GM12878 (cell line): ENCODE measurements around the gene TSPEAR. TPM values are rescaled to one million over a fixed set of nuclear protein-coding genes. Genes with fewer than 3 reads are reported as not detected.

Experiments
- ATAC-seq: fragments of 200-7000 bp; cut with Tn5 transposase; 3 replicates; pipeline ENCODE4 v1.9.1; 2020; ENCODE audit warnings: mild to moderate bottlenecking, moderate library complexity
- BruUV-seq: library from RNA; stranded (reverse); fragments of 400-500 nt; replicated peaks from 2 replicates; lab custom pipeline; 2021; lab: Mats Ljungman, UMichigan
- CTCF ChIA-PET: fragments of 300-600 bp; sonication (Branson Sonifier 250); formaldehyde crosslinking; extraction: SDS; loops from one replicate; lab custom pipeline; 2021; ENCODE audit warnings: inconsistent platforms; lab: Yijun Ruan, JAX
- POLR2A ChIA-PET: fragments of 350-600 bp; formaldehyde crosslinking; extraction: SDS; loops from one replicate; lab custom pipeline; 2021; ENCODE audit warnings: inconsistent platforms; lab: Charles Lee
- RAD21 ChIA-PET: fragments of 300-600 bp; sonication (Branson Sonifier 250); formaldehyde crosslinking; loops from one replicate; lab custom pipeline; 2023; ENCODE audit warnings: antibody characterized with exemption; ENCODE audit not compliant: unreplicated experiment; lab: Charles Lee
- SMC1A ChIA-PET: fragments of 300-600 bp; sonication (Branson Sonifier 250); formaldehyde crosslinking; loops from one replicate; lab custom pipeline; 2023; ENCODE audit not compliant: unreplicated experiment, uncharacterized antibody; lab: Charles Lee
- DNase-seq: peaks from one replicate; pipeline ENCODE4 v3.0.0-alpha.2; 2011; ENCODE audit warnings: low read depth, low spot score
- FAIRE-seq: peaks from 3 replicates; lab custom pipeline; 2011; peaks lifted over from hg19 to GRCh38; lab: Jason Lieb, UNC
- H2AFZ ChIP-seq: 2 replicates; pipeline ENCODE4 v1.6.0; 2011; ENCODE audit warnings: low read depth, low read length, control low read depth; ENCODE audit not compliant: control insufficient read depth
- H3K27ac ChIP-seq: 2 replicates; pipeline ENCODE4 v1.5.1; 2011; ENCODE audit warnings: control low read depth; ENCODE audit not compliant: control insufficient read depth, insufficient read depth
- H3K27me3 ChIP-seq, 2 experiments: replicated peaks in 1 of 2; 2 replicates each; pipeline versions ENCODE4 v1.6.0 to v1.6.1; 2011; ENCODE audit warnings: low read length in 1 of 2; ENCODE audit not compliant: control insufficient read depth in 2 of 2, insufficient read depth in 2 of 2
- H3K36me3 ChIP-seq, 2 experiments: 2 replicates each; pipeline ENCODE4 v1.5.1; 2011; ENCODE audit warnings: low read length in 1 of 2; ENCODE audit not compliant: control insufficient read depth in 2 of 2, insufficient read depth in 2 of 2
- H3K4me1 ChIP-seq: 2 replicates; pipeline ENCODE4 v1.6.1; 2011; ENCODE audit warnings: mild to moderate bottlenecking, low read length, moderate library complexity, mixed read lengths; ENCODE audit not compliant: control insufficient read depth, insufficient read depth
- H3K4me2 ChIP-seq: 2 replicates; pipeline ENCODE4 v1.6.0; 2011; ENCODE audit warnings: control low read depth; ENCODE audit not compliant: control insufficient read depth, insufficient read depth
- H3K4me3 ChIP-seq: fragments of 200-600 bp; sonication (generic); 2 replicates; pipeline ENCODE4 v1.5.1; 2016
- H3K79me2 ChIP-seq: 2 replicates; pipeline ENCODE4 v1.6.0; 2011; ENCODE audit warnings: low read length; ENCODE audit not compliant: control insufficient read depth, insufficient read depth
- H3K9ac ChIP-seq: 2 replicates; pipeline ENCODE4 v1.8.0; 2011; ENCODE audit warnings: low read length, control low read depth, mixed read lengths; ENCODE audit not compliant: control insufficient read depth, insufficient read depth
- H3K9me3 ChIP-seq: replicated peaks from 3 replicates; pipeline ENCODE4 v1.5.1; 2011; ENCODE audit warnings: mild to moderate bottlenecking, low read length; ENCODE audit not compliant: control insufficient read depth, insufficient read depth
- H4K20me1 ChIP-seq: 2 replicates; pipeline ENCODE4 v1.6.0; 2011; ENCODE audit not compliant: control insufficient read depth, insufficient read depth
- MTA3 ChIP-seq: IDR thresholded peaks from 2 replicates; pipeline ENCODE4 v1.6.1; 2012; ENCODE audit warnings: low read length, inconsistent platforms, borderline replicate concordance
- POLR2A ChIP-seq: IDR thresholded peaks from 2 replicates; pipeline ENCODE4 v1.6.1; 2011; ENCODE audit warnings: low read depth, mild to moderate bottlenecking, low read length
- RCOR1 ChIP-seq: conservative IDR thresholded peaks from 2 replicates; pipeline ENCODE4 v1.6.1; 2012; ENCODE audit warnings: low read depth, low read length, improper control_type of control experiment
- RFX5 ChIP-seq: IDR thresholded peaks from 2 replicates; pipeline ENCODE4 v1.6.1; 2011; ENCODE audit warnings: low read depth, low read length, improper control_type of control experiment
- WGBS: methylation state at CpG from one replicate; pipeline ENCODE4 v1.1.6; 2016; ENCODE audit warnings: low lambda C conversion rate; ENCODE audit not compliant: insufficient replicate concordance, insufficient coverage; ENCODE audit errors: missing lambda C conversion rate; 5-methylcytosine and 5-hydroxymethylcytosine counted together
- in situ Hi-C: fragments of 300-500 bp; cut with MboI; formaldehyde crosslinking; loops from 9 replicates; pipeline ENCODE4 v1.14.3; 2018; ENCODE audit warnings: mixed read lengths
- intact Hi-C: fragments of 100-400 bp; cut with micrococcal nuclease; formaldehyde crosslinking; loops from one replicate; pipeline ENCODE4 v1.14.2; 2022; ENCODE audit not compliant: unreplicated experiment
- polyA plus RNA-seq, 11 experiments: library from polyadenylated mRNA; depleted of rRNA in 4 of 11; unstranded in 6 of 11; stranded (reverse) in 5 of 11; fragments of >200 nt; fragmentation: Nextera tagmentation in 4 of 11; fragmentation: Illumina TruSeq in 1 of 11; extraction: Ambion mirVana in 4 of 11; extraction: Trizol in 1 of 11; gene quantifications; 1 replicate in 1 of 11; 2 replicates in 10 of 11; pipeline versions ENCODE4 v1.2.1 to v1.2.3, GENCODE V29; 2011 to 2016; ENCODE audit warnings: inconsistent platforms in 2 of 11, missing spikeins in 2 of 11, low read depth in 1 of 11
- total RNA-seq, 4 experiments: library from RNA; depleted of rRNA in 3 of 4; stranded (reverse); fragments of >200 nt in 3 of 4; fragmentation: Illumina TruSeq in 1 of 4; extraction: Trizol in 1 of 4; gene quantifications; 2 replicates each; pipeline versions ENCODE4 v1.2.1 to v1.2.3, GENCODE V29; 2013 to 2021
- TF ChIP-seq, protein P1 (sequence below): IDR thresholded peaks from 2 replicates; pipeline ENCODE4 v1.6.1; 2012; ENCODE audit warnings: low read depth, low read length, improper control_type of control experiment

The TSPEAR gene
- total and polyA plus RNA-seq, 10 of the 15 experiments (the other 5 are each of a cell fraction or from before 2014, with no cell fraction given) = not detected

DNA sequence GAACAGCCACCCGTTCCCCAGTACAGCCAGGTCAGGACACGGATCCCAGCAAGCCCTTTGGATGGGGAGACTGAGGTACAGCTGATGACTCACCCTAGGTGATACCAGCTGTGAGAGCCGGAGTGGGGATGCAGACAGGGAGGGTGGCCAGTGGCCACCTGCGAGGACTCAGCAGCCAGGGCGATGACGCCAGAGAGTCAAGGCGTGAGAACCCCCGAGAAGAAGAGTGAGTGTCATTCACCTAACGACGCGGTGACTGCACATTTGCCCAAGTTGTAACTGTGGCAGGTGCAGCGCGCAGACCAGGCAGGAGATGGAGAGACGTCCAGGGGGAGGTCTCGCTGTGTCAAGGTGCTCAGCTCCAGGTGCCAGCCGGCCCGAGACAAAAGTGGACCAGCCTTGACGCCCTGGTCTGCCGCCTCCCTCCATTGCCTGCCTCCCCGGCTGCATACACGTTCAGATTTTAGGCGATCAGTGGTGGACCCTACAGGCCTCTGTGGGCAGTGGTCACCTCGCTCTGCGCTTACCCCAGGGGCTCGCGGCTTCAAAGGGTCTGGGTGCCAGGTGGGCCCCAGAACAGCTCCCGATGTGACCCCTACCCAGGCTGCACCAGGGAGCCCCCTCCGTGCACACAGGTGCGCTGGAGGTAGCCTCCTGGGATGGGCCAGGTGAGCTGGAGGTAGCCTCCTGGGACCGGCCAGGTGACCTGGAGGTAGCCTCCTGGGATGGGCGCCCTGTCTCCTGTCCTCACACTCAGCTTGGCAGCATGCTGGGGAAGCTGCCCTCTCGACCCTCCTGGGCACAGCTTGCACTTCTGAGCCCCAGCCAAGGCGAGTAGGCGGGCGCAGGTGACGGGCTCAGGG lies 244.1 kb downstream of the TSPEAR start:
- Histone ChIP-seq H3K4me3 (no peak overlapping the region), H3K27ac (no peak overlapping the region), H3K79me2 (no peaks in the 10 kb centered on the region), H3K4me2 (no peak overlapping the region), H3K36me3 (no peaks in the 10 kb centered on the region), H4K20me1 (no peaks in the 10 kb centered on the region), H2AFZ (no peak overlapping the region), H3K4me1 (no peaks in the 10 kb centered on the region), H3K9ac (no peak overlapping the region), H3K9me3 (no peaks in the 10 kb centered on the region), H3K27me3 (no peaks in the 10 kb centered on the region)
- ChIA-PET POLR2A (no interaction called here), CTCF (no interaction called here), RAD21 (no interaction called here), SMC1A (no interaction called here)
- intact Hi-C loops (no loop called here), in situ Hi-C loops (no loop called here)
- WGBS = 64% methylated on average over 35 of the region's 36 CpGs
- DNase-seq = no peak
- TF ChIP-seq MTA3 (no peak), POLR2A (no peak), RCOR1 (no peak)
- BruUV-seq = no TSS peak
- no peak for ATAC-seq
- FAIRE-seq = no peak

DNA sequence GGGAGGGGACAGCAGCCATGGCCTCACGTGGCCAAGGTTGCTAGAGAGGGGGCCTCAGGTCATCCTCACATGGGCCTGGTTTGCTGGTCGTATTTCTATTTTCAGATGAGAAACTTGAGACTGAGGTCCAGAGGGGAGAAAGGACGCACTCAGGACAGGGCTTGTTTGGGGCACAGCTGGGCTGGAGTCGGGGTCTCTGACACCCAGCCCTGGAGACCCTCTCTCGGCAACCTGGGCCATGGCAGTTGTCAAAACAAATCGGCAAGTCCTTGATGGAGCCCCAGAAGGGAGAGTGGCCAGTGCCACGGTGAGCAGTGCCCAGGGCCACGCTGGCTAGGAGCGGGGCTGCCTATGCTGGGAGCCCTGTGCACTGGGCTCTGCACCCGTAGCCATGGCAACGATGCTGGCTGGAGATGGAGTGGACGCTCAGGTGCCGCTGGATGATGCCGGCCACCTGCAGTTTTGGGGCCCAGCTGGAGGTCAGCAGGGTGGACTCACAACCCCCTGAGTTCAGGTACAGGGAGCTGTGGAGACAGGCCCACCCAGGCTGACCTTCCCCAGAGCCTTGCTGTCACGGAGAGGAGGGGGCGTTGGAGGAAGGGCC lies 244.9 kb downstream of the TSPEAR start:
- Histone ChIP-seq H3K4me1 (no peaks in the 10 kb centered on the region), H3K79me2 (no peaks in the 10 kb centered on the region), H3K4me2 (no peak overlapping the region), H3K27me3 (no peaks in the 10 kb centered on the region), H3K9ac (no peak overlapping the region), H3K27ac (no peak overlapping the region), H3K9me3 (no peaks in the 10 kb centered on the region), H3K36me3 (no peaks in the 10 kb centered on the region), H4K20me1 (no peaks in the 10 kb centered on the region), H2AFZ (no peak overlapping the region), H3K4me3 (no peak overlapping the region)
- ATAC-seq (no peak), DNase-seq (no peak), FAIRE-seq (no peak)
- CTCF ChIA-PET = no interaction called here
- TF ChIP-seq RFX5 = no peak
- TF ChIP-seq, protein P1, sequence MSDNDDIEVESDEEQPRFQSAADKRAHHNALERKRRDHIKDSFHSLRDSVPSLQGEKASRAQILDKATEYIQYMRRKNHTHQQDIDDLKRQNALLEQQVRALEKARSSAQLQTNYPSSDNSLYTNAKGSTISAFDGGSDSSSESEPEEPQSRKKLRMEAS = no peak
- RAD21 ChIA-PET = no interaction called here
- 35% methylated on average over 16 of the region's 16 CpGs for WGBS
- SMC1A ChIA-PET = no interaction called here
- POLR2A ChIA-PET = no interaction called here
- intact Hi-C loops = no loop called here
- BruUV-seq = no TSS peak
- in situ Hi-C loops = no loop called here
